Measurements from ENCODE around the gene GNAI3.

The GNAI3 gene

DNA sequence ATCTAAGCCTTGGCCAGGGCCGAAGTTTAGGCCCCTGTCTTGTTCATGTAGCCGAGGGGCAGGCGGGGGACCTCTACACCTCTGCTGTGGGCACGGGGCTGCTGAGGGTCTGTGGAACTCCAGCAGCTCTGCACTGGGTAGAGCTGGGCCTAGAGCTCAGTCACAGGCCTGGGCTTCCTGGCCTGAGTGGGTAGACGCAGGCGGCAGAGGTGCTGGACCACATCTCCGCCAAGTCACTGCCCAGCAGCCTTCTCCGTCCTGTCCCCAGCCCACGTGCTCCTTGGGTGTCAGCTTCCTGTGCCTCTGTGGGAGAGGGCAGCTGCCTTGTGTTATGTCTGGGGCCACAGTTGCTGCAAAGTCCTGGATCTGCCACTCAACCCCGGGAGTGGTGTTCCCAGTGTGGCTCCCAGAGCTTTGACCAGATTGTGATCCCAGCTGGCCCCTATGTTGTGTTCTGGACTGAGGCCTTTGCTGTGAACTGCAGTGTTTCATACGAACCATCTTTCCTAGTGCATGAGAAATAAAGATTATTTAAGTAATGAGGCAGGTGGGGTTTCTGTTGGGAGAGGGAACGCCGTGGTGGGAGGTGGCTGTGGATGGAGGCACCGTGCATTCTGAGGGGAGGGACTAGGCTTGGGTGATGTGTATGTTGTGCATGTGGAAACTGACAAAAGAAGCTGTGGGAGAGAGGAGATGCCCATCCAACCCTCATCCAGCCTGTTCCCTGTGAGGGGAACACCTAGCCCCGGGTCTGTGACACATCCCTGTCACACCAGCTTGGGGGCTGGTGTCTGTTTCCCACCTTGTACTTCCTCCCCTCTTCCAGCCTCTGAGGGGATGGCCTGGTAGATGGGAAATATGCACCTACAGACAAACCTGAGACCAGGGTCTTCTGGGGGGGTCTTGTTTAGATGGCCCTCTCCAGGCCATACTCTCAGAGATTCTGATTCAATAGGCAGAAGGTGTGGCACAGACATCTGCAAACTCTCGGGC, 83.4 kb downstream of the GNAI3 start:
- no peak for DNase-seq (ENCODE audit: insufficient read length, low spot score)
- FAIRE-seq = no peak
- no peak for TF ChIP-seq POLR2A (IDR thresholded peaks at IDR 0.05; ENCODE audit: low read depth, low read length)

DNA sequence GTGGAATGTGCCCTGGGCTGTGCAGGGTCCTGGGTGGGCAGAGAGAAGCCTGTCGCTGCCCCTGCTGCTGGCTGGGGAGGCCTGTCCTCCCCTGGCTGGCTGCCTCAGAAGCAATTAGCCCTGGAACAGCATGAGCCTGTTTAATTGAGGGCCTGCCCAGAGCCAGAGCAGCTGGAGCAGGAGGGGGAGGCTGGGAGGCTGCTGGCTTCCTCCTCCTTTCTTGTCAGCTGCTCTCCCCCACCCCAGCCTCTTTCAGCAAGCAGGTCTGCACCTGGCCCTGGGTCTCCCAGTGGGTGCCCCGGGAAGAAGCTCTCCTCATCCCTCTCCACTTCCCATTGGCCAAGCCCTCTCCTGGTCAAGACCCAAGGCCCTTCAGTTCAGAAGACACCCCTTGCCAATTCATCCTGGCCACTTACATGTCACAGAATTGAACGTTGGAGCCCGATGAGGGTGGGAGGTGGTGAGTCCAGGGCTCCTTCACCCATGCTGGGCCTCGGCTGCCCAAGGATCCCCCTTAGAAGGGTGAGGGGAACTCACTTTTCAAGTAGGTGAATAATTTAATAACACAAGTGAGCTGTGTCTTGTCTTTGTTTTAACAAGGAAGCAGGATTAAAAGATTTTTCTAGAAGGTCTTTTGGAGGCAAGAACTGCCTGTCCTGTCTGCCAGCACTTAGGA, 84.4 kb downstream of the GNAI3 start:
- TF ChIP-seq POLR2A (IDR thresholded peaks at IDR 0.05; ENCODE audit: low read depth, low read length) = no peak
- no peak for DNase-seq (ENCODE audit: insufficient read length, low spot score)
- no peak for FAIRE-seq

DNA sequence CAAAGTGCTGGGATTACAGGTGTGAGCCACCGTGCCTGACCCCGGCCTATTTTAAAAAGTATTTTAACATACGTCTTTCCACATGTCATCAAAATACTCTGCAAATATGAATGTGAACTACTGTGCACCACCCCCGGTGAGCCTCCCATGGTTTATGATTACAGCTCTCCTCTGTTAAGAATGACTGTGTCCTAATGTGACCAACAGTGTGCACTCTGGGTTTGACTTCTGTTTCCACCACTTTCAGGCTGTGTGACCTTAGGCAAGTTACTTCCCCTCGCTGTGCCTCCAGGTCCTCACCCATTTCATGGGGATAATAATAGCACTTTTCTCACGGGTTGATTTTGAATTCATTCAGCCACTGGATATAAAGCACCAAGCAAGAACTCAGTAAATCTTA, 85.9 kb downstream of the GNAI3 start:
- DNase-seq (ENCODE audit: insufficient read length, low spot score) (no peak), FAIRE-seq (no peak)
- no peak for TF ChIP-seq POLR2A (IDR thresholded peaks at IDR 0.05; ENCODE audit: low read depth, low read length)

DNA sequence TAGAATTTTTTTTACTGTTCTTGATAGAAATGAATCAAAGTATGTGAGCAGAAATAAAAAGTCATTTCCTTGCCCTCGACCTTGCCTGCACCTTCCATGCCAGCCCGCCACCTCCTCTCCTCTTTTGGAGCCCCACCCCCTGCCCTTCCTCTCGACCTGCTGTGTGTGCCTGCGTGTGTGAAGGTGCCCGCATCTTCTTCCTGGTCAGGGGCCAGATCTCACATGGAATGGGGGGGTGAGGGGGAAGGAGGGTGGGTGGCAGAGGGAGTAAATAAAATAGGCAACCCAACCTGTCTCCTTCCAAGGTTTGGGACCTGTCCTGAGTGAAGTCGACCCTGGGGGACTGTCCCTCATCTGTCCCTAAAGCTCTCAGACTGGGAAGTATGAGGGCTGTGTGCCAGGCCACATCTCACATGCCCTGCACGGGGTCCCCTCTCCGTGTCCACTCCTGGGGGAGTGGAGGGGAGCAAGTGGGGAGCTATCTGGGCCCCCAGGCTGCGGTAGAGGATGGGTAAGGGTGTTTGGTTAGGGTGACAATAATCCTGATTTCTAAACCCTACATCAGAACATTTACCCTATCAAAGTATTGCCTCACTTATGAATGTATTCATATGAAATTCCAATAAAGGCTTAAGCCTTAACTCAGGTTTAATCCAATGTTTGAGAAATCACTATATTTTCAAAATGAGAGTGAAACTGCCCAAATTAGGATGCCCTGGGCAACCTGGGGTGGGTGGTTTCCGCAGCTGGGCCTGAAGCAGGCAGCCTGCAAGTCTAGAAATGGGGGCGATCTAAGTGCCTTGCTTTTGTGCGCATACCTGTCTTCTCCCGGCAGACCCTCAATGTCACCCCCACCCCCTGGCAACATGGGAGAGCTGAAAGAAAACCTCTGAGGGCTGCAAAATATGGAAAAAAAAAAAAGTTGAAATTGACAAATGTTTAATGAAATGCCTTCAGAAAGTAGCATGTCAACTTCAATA, 86.6 kb downstream of the GNAI3 start:
- no peak for TF ChIP-seq POLR2A (IDR thresholded peaks at IDR 0.05; ENCODE audit: low read depth, low read length)
- FAIRE-seq (no peak), DNase-seq (ENCODE audit: insufficient read length, low spot score) (no peak)

DNA sequence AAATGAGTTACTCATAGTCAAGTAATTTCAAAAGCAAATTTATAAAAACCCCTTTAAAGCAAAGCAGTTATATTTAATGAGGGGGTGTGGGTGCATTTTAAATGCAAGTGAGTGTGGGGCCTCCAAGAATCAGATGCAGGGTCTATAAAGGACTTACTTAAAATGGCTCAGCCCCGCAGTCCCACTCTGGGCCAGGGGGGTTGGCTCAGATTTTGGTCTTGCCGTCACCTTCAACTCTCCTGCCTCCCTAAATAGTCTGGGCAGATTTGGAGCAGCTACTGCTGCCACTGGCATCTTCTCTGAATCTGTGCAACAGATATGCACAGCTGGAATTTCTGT, 87.4 kb downstream of the GNAI3 start:
- no peak for TF ChIP-seq POLR2A (IDR thresholded peaks at IDR 0.05; ENCODE audit: low read depth, low read length)
- FAIRE-seq (no peak), DNase-seq (ENCODE audit: insufficient read length, low spot score) (no peak)

DNA sequence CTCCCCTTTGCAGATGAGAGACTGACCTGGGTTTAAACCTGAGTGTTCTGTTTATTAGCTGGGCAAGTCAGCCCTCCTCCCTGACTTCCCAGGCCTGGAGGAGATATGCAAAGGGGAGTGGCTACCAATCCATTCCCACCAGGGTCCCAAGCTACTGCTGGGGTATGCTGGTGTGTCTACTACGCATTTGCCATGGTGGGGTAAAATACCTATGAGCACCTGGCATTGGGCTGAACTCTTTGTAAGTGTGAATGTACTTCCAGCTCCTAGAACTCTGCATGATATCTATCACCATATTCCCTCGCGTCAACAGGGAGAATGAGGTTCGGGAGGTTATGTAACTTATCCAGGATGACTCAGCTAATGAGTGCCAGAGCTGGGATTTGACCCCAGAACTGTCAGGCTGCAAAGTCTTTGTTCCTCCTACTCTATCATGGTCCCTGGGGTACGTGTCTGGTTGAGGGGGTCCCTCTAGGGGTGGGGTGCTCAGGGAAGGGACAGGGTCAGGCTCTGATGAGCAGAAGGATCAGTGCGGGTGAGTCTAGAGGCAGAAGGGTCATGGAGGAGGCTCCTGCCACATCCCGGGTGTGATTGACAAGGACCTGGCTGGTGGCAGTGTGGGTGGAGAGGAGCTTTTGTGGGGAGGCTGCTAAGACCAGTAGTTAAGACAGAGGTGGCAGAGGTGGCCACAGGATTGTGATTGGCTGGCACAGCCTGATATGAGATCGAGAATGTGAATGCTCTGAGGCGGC, 88.0 kb downstream of the GNAI3 start:
- FAIRE-seq (no peak), DNase-seq (ENCODE audit: insufficient read length, low spot score) (no peak)
- no peak for TF ChIP-seq POLR2A (IDR thresholded peaks at IDR 0.05; ENCODE audit: low read depth, low read length)

DNA sequence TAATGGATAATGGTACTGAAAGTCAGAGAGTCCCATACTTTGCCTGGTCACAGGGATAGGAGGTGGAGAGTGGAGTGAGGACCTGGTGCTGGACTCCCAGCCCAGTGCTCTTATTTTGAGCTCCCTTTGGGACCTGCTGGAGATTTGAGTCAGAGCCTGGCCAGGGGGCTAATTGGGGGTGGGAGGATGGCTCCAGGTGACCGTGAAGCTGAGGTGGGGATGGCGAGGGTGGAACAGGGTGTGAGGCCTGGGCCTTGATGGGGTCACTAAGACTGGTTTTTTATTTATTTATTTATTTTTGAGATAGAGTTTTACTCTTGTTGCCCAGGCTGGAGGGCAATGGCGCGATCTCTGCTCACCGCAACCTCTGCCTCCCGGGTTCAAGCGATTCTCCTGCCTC, 89.0 kb downstream of the GNAI3 start:
- no peak for TF ChIP-seq POLR2A (IDR thresholded peaks at IDR 0.05; ENCODE audit: low read depth, low read length)
- FAIRE-seq = no peak
- DNase-seq (ENCODE audit: insufficient read length, low spot score) = no peak

DNA sequence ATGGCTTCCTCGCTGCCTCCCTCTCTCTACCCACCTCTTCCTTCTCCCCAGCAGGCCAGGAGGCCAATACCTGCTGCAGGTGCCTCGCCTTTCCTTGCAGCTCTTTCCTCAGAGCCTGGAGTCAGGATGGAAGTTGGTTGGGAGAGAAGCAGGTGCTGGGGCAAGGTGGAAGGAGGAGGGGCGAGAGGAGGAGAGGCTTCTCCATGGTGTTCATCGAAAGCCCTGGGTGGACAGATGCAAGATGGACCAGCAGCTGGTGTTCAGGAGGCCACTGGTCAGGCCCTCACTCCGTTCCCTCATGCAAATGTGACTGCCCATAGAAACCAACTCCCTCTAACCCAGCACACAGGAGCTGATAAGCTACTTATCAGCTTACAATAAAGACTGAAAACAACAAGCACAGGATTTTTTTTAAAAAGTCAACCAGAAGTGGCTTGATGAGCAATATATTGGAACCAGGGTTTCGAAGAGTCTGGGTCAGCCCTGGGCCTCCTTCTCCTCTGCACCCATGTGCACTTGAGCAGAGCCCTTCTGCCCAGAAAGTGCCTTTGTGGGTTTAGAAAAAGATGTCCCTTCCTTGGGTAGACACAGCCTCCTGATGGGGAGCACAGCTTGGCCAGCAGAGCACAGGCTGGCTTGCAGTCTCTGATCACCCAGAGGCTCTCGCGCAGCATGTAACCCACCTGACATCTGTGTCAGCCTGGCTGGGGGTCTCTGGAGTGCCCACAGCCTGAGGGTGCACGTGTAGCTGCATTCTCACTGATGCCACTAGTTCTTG, 90.8 kb downstream of the GNAI3 start:
- no peak for TF ChIP-seq POLR2A (IDR thresholded peaks at IDR 0.05; ENCODE audit: low read depth, low read length)
- FAIRE-seq = no peak
- DNase-seq (ENCODE audit: insufficient read length, low spot score) = no peak

DNA sequence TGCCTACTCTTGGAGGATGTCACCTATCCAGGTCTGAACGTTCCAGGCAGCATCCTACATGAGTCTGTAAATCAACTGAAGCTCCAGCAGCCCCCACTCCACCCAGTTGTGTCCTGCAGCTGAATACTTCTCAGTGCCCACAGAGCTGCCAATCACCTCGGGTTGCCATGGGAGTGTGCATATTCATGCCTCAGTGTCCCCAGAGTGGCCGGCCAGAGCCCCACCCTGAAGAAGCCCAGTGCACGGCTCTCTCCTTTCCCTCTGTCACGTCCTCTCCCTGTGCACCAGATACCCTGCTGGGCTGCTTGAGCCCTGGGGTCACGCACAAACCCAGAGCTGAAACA, 91.4 kb downstream of the GNAI3 start:
- FAIRE-seq (no peak), DNase-seq (ENCODE audit: insufficient read length, low spot score) (no peak)
- TF ChIP-seq POLR2A (IDR thresholded peaks at IDR 0.05; ENCODE audit: low read depth, low read length) = no peak

DNA sequence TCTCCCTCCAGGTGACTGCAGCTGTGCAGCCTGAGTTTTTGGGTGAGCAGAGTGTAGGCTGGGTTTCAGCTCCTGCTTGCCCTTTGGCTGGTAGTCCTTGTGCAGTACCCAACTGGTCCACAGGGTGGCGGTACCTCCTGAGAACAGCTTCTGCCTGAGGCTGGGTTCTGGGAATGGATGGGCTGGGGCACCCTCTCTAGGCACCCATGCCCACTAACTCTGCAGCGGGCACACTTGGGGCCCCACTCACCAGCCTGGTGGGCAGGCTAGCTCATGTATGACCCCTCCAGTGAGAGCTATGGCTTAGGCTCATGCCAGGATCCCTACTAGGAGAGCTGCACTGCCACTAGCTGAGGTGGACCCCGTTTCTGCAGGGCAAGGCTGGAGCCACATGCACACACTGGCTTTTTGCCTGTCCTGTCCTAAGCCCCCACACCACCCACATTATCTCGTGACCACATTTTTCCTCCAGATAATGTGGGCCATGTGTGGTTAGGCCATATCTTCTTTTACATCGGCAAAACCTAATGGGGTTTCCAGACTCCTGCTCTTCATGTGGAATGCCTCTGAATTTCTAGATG, 92.0 kb downstream of the GNAI3 start:
- DNase-seq (ENCODE audit: insufficient read length, low spot score) = peak; percentile 69
- no peak for TF ChIP-seq POLR2A (IDR thresholded peaks at IDR 0.05; ENCODE audit: low read depth, low read length)
- FAIRE-seq = peak; percentile 33

DNA sequence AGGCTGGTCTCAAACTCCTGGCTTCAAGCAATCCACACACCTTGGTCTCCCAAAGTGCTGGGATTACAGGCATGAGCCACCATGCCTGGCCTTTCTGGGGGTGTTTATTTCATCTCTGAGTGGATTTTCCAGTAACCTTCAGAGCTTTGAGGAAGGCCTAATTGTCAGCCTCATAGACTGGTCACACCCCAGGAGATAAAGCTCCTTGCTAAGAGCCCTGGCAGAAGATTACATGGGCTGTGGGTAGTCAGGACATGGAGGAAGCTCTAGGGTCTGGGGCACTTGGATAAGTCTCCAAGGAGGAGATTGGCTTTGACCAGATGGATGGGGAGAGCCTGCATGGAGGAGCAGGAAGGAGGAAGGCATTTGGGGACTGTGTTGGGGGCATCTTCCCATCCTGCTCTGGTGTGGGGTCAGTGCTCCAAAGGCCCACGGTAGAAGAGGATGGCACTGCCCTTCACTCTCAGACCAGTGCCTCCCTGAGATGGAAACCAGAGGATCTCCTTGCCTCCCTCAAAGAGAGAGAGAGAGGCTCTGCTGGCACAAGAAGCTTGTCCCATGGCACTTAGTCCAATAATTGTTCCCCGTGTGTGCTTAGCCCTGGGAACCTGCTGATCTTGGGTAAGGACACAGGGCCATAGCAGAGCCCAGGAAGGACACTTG, 92.8 kb downstream of the GNAI3 start:
- FAIRE-seq (no peak), DNase-seq (ENCODE audit: insufficient read length, low spot score) (no peak)
- no peak for TF ChIP-seq POLR2A (IDR thresholded peaks at IDR 0.05; ENCODE audit: low read depth, low read length)

DNA sequence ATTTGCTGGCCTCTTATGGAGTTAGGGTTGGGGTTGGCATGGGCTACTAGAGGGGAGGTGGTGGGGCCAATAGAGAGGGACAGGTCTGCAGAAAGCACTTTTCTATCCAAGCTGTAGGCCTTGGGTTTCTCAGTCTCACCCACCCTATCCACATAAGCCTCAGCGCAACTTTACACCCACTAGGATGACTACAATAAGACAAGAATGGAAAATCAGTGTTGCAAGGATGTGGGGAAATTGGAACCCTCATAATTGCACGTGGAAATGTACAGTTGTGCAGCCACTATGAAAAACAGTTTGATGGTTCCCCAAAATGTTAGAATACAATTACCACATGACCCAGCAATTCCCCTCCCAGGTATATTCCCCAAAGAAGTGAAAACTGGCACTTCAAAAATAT, 93.4 kb downstream of the GNAI3 start:
- no peak for TF ChIP-seq POLR2A (IDR thresholded peaks at IDR 0.05; ENCODE audit: low read depth, low read length)
- FAIRE-seq (no peak), DNase-seq (ENCODE audit: insufficient read length, low spot score) (no peak)
